SK-N-SH (cell line): ENCODE measurements around the gene GPC5. TPM values are rescaled to one million over a fixed set of nuclear protein-coding genes. Genes with fewer than 3 reads are reported as not detected.

Experiments used
- CTCF ChIA-PET: fragments of 300-600, 350-600 bp; formaldehyde crosslinking; extraction: SDS; loops from one replicate; lab custom pipeline; 2021; lab: Yijun Ruan, JAX
- POLR2A ChIA-PET: fragments of 350-600 bp; sonication (Branson Sonifier 250); formaldehyde crosslinking; extraction: SDS; loops from one replicate; lab custom pipeline; 2020; ENCODE audit warnings: antibody characterized with exemption, inconsistent platforms; lab: Yijun Ruan, JAX
- DNase-seq: peaks from one replicate; pipeline ENCODE4 v3.0.0; 2012
- H2AFZ ChIP-seq: fragments of 200-600 bp; sonication (generic); 2 replicates; pipeline ENCODE4 v1.8.1; 2016; ENCODE audit warnings: antibody characterized with exemption, mild to moderate bottlenecking, low read depth
- H3F3A ChIP-seq: fragments of 200-600 bp; sonication (generic); replicated peaks from 2 replicates; pipeline ENCODE3; 2016; ENCODE audit warnings: antibody characterized with exemption, mild to moderate bottlenecking; ENCODE audit not compliant: insufficient read depth
- H3K27ac ChIP-seq, 2 experiments: fragments of 200-500 bp in 1 of 2; fragments of 200-600 bp in 1 of 2; sonication (Bioruptor generic) in 1 of 2; sonication (generic), shearing (Covaris generic) in 1 of 2; 2 replicates each; pipeline versions ENCODE4 v1.5.1 to v1.6.1; 2014 to 2016; ENCODE audit warnings: low read depth in 2 of 2, inconsistent platforms in 1 of 2, low read length in 1 of 2, mild to moderate bottlenecking in 1 of 2, mixed read lengths in 1 of 2
- H3K27me3 ChIP-seq: fragments of 200-600 bp; sonication (generic), shearing (Covaris generic); 2 replicates; pipeline ENCODE4 v1.6.1; 2016; ENCODE audit warnings: mixed run types; ENCODE audit not compliant: insufficient read depth
- H3K36me3 ChIP-seq, 2 experiments: fragments of 200-500 bp in 1 of 2; fragments of 200-600 bp in 1 of 2; sonication (Bioruptor generic) in 1 of 2; sonication (generic) in 1 of 2; replicated peaks in 1 of 2; 2 replicates each; pipeline versions ENCODE3 to v1.5.1; 2014 to 2016; ENCODE audit warnings: low read length in 1 of 2, mild to moderate bottlenecking in 1 of 2; ENCODE audit not compliant: insufficient read depth in 2 of 2, control insufficient read depth in 1 of 2
- H3K4me1 ChIP-seq, 2 experiments: fragments of 200-500 bp in 1 of 2; fragments of 200-600 bp in 1 of 2; sonication (Bioruptor generic) in 1 of 2; sonication (generic), shearing (Covaris generic) in 1 of 2; 2 replicates each; pipeline versions ENCODE4 v1.5.1 to v1.6.1; 2014 to 2016; ENCODE audit warnings: low read depth in 1 of 2, low read length in 1 of 2, mixed run types in 1 of 2; ENCODE audit not compliant: insufficient read depth in 2 of 2, control insufficient read depth in 1 of 2
- H3K4me2 ChIP-seq: fragments of 200-600 bp; sonication (generic), shearing (Covaris generic); 2 replicates; pipeline ENCODE4 v1.6.1; 2017; ENCODE audit warnings: mixed run types
- H3K4me3 ChIP-seq, 2 experiments: fragments of 200-500 bp in 1 of 2; fragments of 200-600 bp in 1 of 2; sonication (Bioruptor generic) in 1 of 2; sonication (generic), shearing (Covaris generic) in 1 of 2; 2 replicates each; pipeline versions ENCODE4 v1.5.1 to v1.8.1; 2014 to 2016; ENCODE audit warnings: low read depth in 2 of 2, inconsistent platforms in 1 of 2, low read length in 1 of 2, mild to moderate bottlenecking in 1 of 2, mixed read lengths in 1 of 2, moderate library complexity in 1 of 2
- H3K79me2 ChIP-seq: fragments of 200-600 bp; sonication (generic); 2 replicates; pipeline ENCODE4 v1.8.1; 2017; ENCODE audit warnings: mild to moderate bottlenecking; ENCODE audit not compliant: insufficient read depth
- H3K9ac ChIP-seq: fragments of 200-600 bp; sonication (generic); 2 replicates; pipeline ENCODE4 v1.6.1; 2017; ENCODE audit warnings: mixed run types
- H3K9me2 ChIP-seq: fragments of 200-600 bp; sonication (generic); 2 replicates; pipeline ENCODE4 v1.6.1; 2017; ENCODE audit warnings: mixed run types
- H3K9me3 ChIP-seq: fragments of 200-600 bp; sonication (generic); 2 replicates; pipeline ENCODE4 v1.6.1; 2017; ENCODE audit warnings: mixed run types, mild to moderate bottlenecking, moderate library complexity
- H4K20me1 ChIP-seq: fragments of 200-600 bp; sonication (generic); 2 replicates; pipeline ENCODE4 v1.6.1; 2017; ENCODE audit warnings: mild to moderate bottlenecking, mixed run types; ENCODE audit not compliant: insufficient read depth
- EP300 ChIP-seq, 2 experiments: IDR thresholded peaks; 2 replicates each; pipeline versions ENCODE4 v1.4.0 to v1.6.1; 2012; ENCODE audit warnings: borderline replicate concordance in 1 of 2, low read depth in 1 of 2, low read length in 1 of 2
- FOSL2 ChIP-seq: IDR thresholded peaks from 2 replicates; pipeline ENCODE4 v1.4.0; 2012; ENCODE audit warnings: low read depth, mild to moderate bottlenecking, moderate library complexity, borderline replicate concordance
- FOXJ3 ChIP-seq: sonication (generic); formaldehyde crosslinking; IDR thresholded peaks from 2 replicates; pipeline ENCODE4 v1.5.1; 2020; ENCODE audit warnings: mild to moderate bottlenecking, missing genetic modification reagents
- GATA2 ChIP-seq: sonication (generic); formaldehyde crosslinking; IDR thresholded peaks from 2 replicates; pipeline ENCODE4 v1.5.0; 2020; ENCODE audit warnings: mild to moderate bottlenecking, missing genetic modification reagents
- JUND ChIP-seq: IDR thresholded peaks from 2 replicates; pipeline ENCODE4 v1.4.0; 2012
- MEF2A ChIP-seq: IDR thresholded peaks from 2 replicates; pipeline ENCODE4 v1.4.0; 2012; ENCODE audit warnings: low read depth, borderline replicate concordance
- MXI1 ChIP-seq: IDR thresholded peaks from 2 replicates; pipeline ENCODE4 v1.6.1; 2012; ENCODE audit warnings: mild to moderate bottlenecking, low read depth, low read length, improper control_type of control experiment
- TCF12 ChIP-seq: IDR thresholded peaks from 2 replicates; pipeline ENCODE4 v1.4.0; 2012
- TEAD4 ChIP-seq: IDR thresholded peaks from 2 replicates; pipeline ENCODE4 v1.4.0; 2012; ENCODE audit warnings: mild to moderate bottlenecking, borderline replicate concordance; ENCODE audit not compliant: insufficient read depth
- USF2 ChIP-seq: fragments of 150-350 bp; IDR thresholded peaks from 2 replicates; pipeline ENCODE4 v1.6.1; 2017; ENCODE audit warnings: antibody characterized with exemption, low read length, low read depth, borderline replicate concordance
- WGBS: methylation state at CpG from one replicate; pipeline ENCODE4 v1.1.6; 2017; ENCODE audit warnings: low lambda C conversion rate; 5-methylcytosine and 5-hydroxymethylcytosine counted together
- polyA plus RNA-seq, 3 experiments: library from polyadenylated mRNA; depleted of rRNA; stranded (reverse); fragments of >200 nt; gene quantifications; 2 replicates each; pipeline ENCODE4 v1.2.3, GENCODE V29; 2012
- TF ChIP-seq, protein P1 (sequence below): fragments of 150-350 bp; IDR thresholded peaks from 2 replicates; pipeline ENCODE4 v1.6.1; 2016; ENCODE audit warnings: mild to moderate bottlenecking, low read depth, low read length
- TF ChIP-seq, protein P2 (sequence below): IDR thresholded peaks from 2 replicates; pipeline ENCODE4 v1.4.0; 2012; ENCODE audit warnings: low read depth, borderline replicate concordance
- TF ChIP-seq, protein P3 (sequence below): IDR thresholded peaks from 2 replicates; pipeline ENCODE4 v1.4.0; 2012; ENCODE audit warnings: low read depth

GPC5 gene
- polyA plus RNA-seq, 1 of the 3 experiments (the other 2 are of a cell fraction): 0.03 TPM

DNA sequence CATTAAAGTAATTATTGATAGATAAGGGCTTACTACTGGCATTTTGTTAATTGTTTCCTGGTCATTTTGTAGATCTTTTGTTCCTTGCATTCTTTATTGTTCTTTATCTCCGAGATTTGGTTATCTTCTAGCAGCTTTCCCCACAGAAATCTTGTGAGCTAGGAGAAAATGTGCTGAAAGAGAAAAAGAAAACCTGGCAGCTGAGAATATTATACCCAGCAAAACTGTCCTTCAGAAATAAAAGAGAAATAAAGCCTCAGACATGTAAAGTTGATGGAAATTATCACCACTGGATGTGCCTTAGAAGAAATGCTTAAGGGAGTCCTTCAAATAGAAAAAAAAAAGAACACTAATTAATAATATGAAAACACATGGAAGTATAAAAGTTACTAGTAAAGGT, 1363.3 kb downstream of the GPC5 start (continued):
- TF ChIP-seq, protein P1, sequence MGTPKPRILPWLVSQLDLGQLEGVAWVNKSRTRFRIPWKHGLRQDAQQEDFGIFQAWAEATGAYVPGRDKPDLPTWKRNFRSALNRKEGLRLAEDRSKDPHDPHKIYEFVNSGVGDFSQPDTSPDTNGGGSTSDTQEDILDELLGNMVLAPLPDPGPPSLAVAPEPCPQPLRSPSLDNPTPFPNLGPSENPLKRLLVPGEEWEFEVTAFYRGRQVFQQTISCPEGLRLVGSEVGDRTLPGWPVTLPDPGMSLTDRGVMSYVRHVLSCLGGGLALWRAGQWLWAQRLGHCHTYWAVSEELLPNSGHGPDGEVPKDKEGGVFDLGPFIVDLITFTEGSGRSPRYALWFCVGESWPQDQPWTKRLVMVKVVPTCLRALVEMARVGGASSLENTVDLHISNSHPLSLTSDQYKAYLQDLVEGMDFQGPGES: no peak
- TF ChIP-seq USF2 (no peak), TEAD4 (no peak)
- TF ChIP-seq, protein P2, sequence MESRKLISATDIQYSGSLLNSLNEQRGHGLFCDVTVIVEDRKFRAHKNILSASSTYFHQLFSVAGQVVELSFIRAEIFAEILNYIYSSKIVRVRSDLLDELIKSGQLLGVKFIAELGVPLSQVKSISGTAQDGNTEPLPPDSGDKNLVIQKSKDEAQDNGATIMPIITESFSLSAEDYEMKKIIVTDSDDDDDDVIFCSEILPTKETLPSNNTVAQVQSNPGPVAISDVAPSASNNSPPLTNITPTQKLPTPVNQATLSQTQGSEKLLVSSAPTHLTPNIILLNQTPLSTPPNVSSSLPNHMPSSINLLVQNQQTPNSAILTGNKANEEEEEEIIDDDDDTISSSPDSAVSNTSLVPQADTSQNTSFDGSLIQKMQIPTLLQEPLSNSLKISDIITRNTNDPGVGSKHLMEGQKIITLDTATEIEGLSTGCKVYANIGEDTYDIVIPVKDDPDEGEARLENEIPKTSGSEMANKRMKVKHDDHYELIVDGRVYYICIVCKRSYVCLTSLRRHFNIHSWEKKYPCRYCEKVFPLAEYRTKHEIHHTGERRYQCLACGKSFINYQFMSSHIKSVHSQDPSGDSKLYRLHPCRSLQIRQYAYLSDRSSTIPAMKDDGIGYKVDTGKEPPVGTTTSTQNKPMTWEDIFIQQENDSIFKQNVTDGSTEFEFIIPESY: no peak

DNA sequence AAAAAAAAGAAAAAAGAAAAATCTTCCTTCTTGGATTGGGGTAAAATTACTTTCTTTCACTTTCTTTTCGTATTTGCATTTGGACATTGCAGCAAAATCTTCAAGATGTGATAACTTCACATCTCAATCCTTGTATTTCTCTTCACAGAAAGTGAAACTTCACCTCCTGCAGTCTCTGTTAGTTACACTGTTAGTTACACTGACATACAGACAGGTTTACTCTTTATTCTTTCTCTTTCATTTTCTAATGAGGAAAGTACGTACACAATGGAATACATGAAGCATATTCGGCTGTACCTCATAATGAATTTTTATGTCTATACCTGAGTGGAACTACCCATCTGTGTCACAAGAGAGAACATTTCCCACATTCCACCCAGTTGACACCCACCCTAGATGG, 1369.0 kb downstream of the GPC5 start:
- Histone ChIP-seq H3K36me3 (no peaks in the 10 kb centered on the region), H3K27ac (no peak overlapping the region), H3K79me2 (no peaks in the 10 kb centered on the region), H4K20me1 (no peaks in the 10 kb centered on the region), H3K4me2 (no peak overlapping the region), H3K9me2 (no peaks in the 10 kb centered on the region), H3K9ac (no peak overlapping the region), H3K27me3 (no peaks in the 10 kb centered on the region), H3K4me1 (no peaks in the 10 kb centered on the region; a peak in 2 of 4 replicates), H3K9me3 (no peaks in the 10 kb centered on the region), H3K4me3 (no peak overlapping the region), H2AFZ (no peak overlapping the region; the same call in 1 of the 2 replicates), H3F3A (no peaks in the 10 kb centered on the region)
- POLR2A ChIA-PET: no interaction called here
- DNase-seq: no peak
- TF ChIP-seq JUND (no peak), TCF12 (no peak), MXI1 (no peak), GATA2 (CRISPR knock-in tag) (no peak), EP300 (IDR thresholded peaks at IDR 0.05; ENCODE audit: borderline replicate concordance in 1 of 2, low read depth in 1 of 2, low read length in 1 of 2) (no peak), FOSL2 (no peak), MEF2A (no peak), FOXJ3 (CRISPR knock-in tag) (no peak)
- TF ChIP-seq, protein P1: no peak
- TF ChIP-seq, protein P3, sequence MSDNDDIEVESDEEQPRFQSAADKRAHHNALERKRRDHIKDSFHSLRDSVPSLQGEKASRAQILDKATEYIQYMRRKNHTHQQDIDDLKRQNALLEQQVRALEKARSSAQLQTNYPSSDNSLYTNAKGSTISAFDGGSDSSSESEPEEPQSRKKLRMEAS: no peak
- WGBS: 69% methylated on average over 3 of the region's 3 CpGs
- CTCF ChIA-PET: no interaction called here
